ENCODE measurements around the gene RPL41. TPM values are rescaled to one million over a fixed set of nuclear protein-coding genes. Genes with fewer than 3 reads are reported as not detected.
A peak's percentile ranks its signal among the peaks of the same experiment; 100 is the strongest.
"Not testable (repeated sequence)": the region's sequence is repeated elsewhere in the genome, so short reads cannot be mapped to it uniquely, and the experiment has no call there.

The RPL41 gene
- total RNA-seq (1,000 to 10,000 TPM; 1,835 to 2,619 (median 2,004) TPM), polyA plus RNA-seq (1,000 to 10,000 TPM in 1 of 2 donors, 100 to 1,000 TPM in 1; 475 to 5,263 TPM)
- long read RNA-seq, donor 1, transcript RPL41-202 (4 exons, 469 nt) = major isoform, 696 of 793 reads
- long read RNA-seq, donor 1, transcript RPL41-204 (3 exons, 699 nt) = minor isoform, 37 of 793 reads
- long read RNA-seq, donor 1, partial matches to known transcripts = 1 of 793 reads
- long read RNA-seq, donor 1, other reads (novel, unspliced or antisense) = 57 of 793 reads
- long read RNA-seq, donor 2, transcript RPL41-202 (4 exons, 469 nt) = major isoform, 864 of 988 reads
- long read RNA-seq, donor 2, transcript RPL41-204 (3 exons, 699 nt) = minor isoform, 33 of 988 reads
- long read RNA-seq, donor 2, partial matches to known transcripts = 71 of 988 reads
- long read RNA-seq, donor 2, other reads (novel, unspliced or antisense) = 17 of 988 reads
- long read RNA-seq, donor 3, transcript RPL41-202 (4 exons, 469 nt) = major isoform, 147 of 178 reads
- long read RNA-seq, donor 3, transcript RPL41-204 (3 exons, 699 nt) = minor isoform, 5 of 178 reads
- long read RNA-seq, donor 3, partial matches to known transcripts = 8 of 178 reads
- long read RNA-seq, donor 3, other reads (novel, unspliced or antisense) = 16 of 178 reads

DNA sequence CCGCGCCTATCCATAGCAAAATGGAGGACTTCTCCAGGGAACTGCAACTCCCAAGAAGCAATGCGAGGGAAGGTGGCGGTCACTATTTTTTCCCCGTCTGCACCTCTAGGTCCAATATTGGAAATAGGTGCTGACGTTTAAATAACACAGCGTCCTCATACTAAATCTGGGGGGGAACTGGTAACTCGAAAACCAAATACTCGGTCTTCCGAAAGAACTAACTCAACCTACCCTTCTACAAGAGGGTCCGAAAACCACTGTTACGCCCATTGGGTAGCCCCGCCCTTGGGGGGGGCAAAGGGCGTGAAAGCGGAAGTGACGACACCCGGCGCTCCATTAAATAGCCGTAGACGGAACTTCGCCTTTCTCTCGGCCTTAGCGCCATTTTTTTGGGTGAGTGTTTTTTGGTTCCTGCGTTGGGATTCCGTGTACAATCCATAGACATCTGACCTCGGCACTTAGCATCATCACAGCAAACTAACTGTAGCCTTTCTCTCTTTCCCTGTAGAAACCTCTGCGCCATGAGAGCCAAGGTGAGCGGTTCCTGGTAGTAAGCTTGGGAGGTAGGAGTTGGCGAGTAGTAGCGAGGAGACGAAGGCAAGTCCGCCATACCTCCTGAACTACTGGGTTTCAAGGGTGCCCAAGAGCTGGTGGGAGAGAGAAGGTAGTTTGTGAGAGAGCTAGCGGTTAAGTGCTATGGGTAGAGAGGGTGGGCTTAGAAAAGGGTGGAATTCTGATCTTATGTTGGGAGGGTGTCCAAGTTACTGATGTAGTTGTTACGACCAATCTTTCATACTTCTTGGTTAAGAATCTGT, at the start of gene RPL41:
RPL41 (plus strand) TSS at position 367 of the 815 bp plus-strand sequence.
- intact Hi-C loops (cut with DNase I) = loop anchor here in 6 of 10 donors (5.0 to 10.0 kb wide), 8 partner anchors 39 to 382 kb away; partner anchors contain the start of genes SPRYD4 (in 4 of the 6), GDF11 (in 1 of the 6), NABP2 (in 1 of the 6) and RNF41 (in 1 of the 6)
- Histone ChIP-seq H3K4me1 (peaks cover 0 to 44% (median 32%) of the 10 kb centered on the region in 9 donors), H3K27me3 (no peaks in the 10 kb centered on the region), H3K4me3 (peak within 1 kb of the TSS; percentile 53 to 84 (median 74)), H3K36me3 (peaks cover 0 to 47% (median 33%) of the 10 kb centered on the region in 9 donors), H3K9me3 (no peaks in the 10 kb centered on the region), H3K27ac (peak within 1 kb of the TSS; percentile 78 to 95 (median 91))
- TF ChIP-seq, protein P1, sequence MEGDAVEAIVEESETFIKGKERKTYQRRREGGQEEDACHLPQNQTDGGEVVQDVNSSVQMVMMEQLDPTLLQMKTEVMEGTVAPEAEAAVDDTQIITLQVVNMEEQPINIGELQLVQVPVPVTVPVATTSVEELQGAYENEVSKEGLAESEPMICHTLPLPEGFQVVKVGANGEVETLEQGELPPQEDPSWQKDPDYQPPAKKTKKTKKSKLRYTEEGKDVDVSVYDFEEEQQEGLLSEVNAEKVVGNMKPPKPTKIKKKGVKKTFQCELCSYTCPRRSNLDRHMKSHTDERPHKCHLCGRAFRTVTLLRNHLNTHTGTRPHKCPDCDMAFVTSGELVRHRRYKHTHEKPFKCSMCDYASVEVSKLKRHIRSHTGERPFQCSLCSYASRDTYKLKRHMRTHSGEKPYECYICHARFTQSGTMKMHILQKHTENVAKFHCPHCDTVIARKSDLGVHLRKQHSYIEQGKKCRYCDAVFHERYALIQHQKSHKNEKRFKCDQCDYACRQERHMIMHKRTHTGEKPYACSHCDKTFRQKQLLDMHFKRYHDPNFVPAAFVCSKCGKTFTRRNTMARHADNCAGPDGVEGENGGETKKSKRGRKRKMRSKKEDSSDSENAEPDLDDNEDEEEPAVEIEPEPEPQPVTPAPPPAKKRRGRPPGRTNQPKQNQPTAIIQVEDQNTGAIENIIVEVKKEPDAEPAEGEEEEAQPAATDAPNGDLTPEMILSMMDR (IDR thresholded peaks at IDR 0.05) = peak in 1 of 9 donors; percentile 4
- WGBS, 2 donors = 0% methylated on average over 34 of the region's 34 CpGs
- ATAC-seq (peak; percentile 73 to 89 (median 82)), DNase-seq (peak; percentile 92 to 95)

DNA sequence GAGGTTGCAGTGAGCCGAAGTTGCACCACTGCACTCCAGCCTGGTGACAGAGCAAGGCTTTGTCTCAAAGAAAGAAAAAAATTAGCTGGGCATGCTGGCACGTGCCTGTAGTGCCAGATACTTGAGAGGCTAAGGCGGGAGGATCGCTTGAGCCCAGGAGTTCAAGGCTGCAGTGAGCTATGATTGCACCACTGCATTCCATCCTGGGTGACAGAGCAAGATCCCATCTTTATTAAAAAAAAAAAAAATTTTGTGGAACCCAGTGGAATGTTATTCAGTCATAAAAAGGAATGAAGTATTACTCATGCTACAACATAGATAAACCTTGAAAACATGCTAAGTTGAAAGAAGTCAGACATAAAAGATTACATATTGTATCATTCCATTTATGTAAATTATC, 44.8 kb upstream of the RPL41 start:
- intact Hi-C loops (cut with DNase I) = no loop called here
- 79 to 81% methylated on average over 4 of the region's 4 CpGs for WGBS, 2 donors
- no peak for ATAC-seq

DNA sequence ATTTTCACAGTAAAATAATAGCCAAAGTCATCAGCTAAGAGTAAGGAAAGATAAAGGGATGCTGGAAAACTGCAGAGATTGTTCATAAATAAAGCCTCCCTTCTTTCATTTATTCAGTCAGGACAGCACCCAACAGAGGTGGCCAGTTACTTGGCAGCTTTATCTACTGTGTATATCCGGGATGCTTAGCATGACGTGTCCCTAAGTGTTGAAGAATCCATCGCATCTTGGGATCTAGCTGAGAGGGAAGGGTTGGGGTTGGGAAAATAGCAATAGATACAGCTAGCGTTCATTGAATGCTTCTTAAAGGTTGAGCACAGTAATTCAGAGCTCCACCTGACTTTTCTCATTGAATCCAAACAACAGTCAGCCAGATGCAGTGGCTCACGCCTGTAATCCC, 42.0 kb upstream of the RPL41 start:
- DNase-seq (no peak), ATAC-seq (no peak)
- Histone ChIP-seq H3K9me3 (no peaks in the 10 kb centered on the region), H3K4me3 (no peak overlapping the region), H3K4me1 (peaks cover 0 to 9% (median 5%) of the 10 kb centered on the region in 9 donors), H3K27me3 (peaks cover 0 to 1% (median 0%) of the 10 kb centered on the region in 7 donors), H3K36me3 (no peaks in the 10 kb centered on the region), H3K27ac (no peak overlapping the region)
- TF ChIP-seq, protein P1 (IDR thresholded peaks at IDR 0.05) = no peak
- intact Hi-C loops (cut with DNase I) = no loop called here
- WGBS, 2 donors = 80 to 82% methylated on average over 5 of the region's 5 CpGs

More for the DNA sequence above, 44.8 kb upstream of the RPL41 start:
- no peaks in the 10 kb centered on the region for H3K27me3 ChIP-seq
- no peak overlapping the region for H3K4me3 ChIP-seq
- H3K27ac ChIP-seq = no peak overlapping the region
- TF ChIP-seq, protein P1 (IDR thresholded peaks at IDR 0.05) = no peak
- H3K36me3 ChIP-seq = no peaks in the 10 kb centered on the region
- no peak for DNase-seq
- no peaks in the 10 kb centered on the region for H3K4me1 ChIP-seq
- no peaks in the 10 kb centered on the region for H3K9me3 ChIP-seq

DNA sequence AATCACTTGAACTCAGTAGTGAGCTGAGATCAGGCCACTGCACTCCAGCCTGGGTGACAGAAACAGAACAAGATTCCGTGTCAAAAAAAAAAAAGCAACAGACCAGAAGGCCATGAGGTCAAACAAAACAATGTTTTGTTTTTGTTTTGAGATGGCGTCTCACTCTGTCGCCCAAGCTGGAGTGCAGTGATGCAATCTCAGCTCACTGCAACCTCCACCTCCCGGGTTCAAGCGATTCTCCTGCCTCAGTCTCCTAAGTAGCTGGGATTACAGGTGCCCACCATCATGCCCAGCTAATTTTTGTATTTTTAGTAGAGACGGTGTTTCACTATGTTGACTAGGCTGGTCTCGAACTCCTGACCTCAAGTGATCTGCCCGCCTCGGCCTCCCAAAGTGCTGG, 38.5 kb upstream of the RPL41 start:
- intact Hi-C loops (cut with DNase I) = loop anchor here in 1 of 10 donors (5.0 kb wide), 1 partner anchor 39 kb away; the partner anchor contains the start of genes RPL41 and ZC3H10
- WGBS, 2 donors = 90% methylated on average over 9 of the region's 9 CpGs
- not testable (repeated sequence) for ATAC-seq, H3K4me3 ChIP-seq, H3K36me3 ChIP-seq, H3K9me3 ChIP-seq, H3K27ac ChIP-seq, DNase-seq
- Histone ChIP-seq H3K4me1 (peaks cover 0 to 23% (median 18%) of the 10 kb centered on the region in 9 donors), H3K27me3 (peaks cover 0 to 32% (median 9%) of the 10 kb centered on the region in 7 donors)

All from heart right ventricle (tissue), 16 donors.